DOHH2 (cell line): ENCODE measurements around the gene ZBTB16.

ENCODE experiments used
- H3F3A ChIP-seq: fragments of 200-600 bp; sonication (generic), shearing (Covaris generic); 2 replicates; pipeline ENCODE4 v1.6.0; 2016; ENCODE audit warnings: antibody characterized with exemption, mild to moderate bottlenecking; ENCODE audit not compliant: control insufficient read depth, insufficient read depth
- H3K27ac ChIP-seq: fragments of 200-600 bp; sonication (generic); 2 replicates; pipeline ENCODE4 v1.5.1; 2014; ENCODE audit warnings: low read depth, mild to moderate bottlenecking, low read length, moderate library complexity
- H3K27me3 ChIP-seq: fragments of 200-600 bp; sonication (generic); 2 replicates; pipeline ENCODE4 v1.6.1; 2014; ENCODE audit warnings: mild to moderate bottlenecking, low read length, mixed read lengths; ENCODE audit not compliant: control insufficient read depth
- H3K36me3 ChIP-seq: fragments of 200-600 bp; sonication (generic); 2 replicates; pipeline ENCODE4 v1.6.1; 2014; ENCODE audit warnings: mild to moderate bottlenecking, low read length, moderate library complexity, mixed read lengths; ENCODE audit not compliant: control insufficient read depth
- H3K4me1 ChIP-seq: fragments of 200-600 bp; sonication (generic); 2 replicates; pipeline ENCODE4 v1.6.1; 2014; ENCODE audit warnings: mild to moderate bottlenecking, low read length, mixed read lengths; ENCODE audit not compliant: control insufficient read depth
- H3K4me2 ChIP-seq: fragments of 200-600 bp; sonication (generic); 2 replicates; pipeline ENCODE4 v1.6.0; 2014; ENCODE audit warnings: mild to moderate bottlenecking, low read length, moderate library complexity
- H3K4me3 ChIP-seq: fragments of 200-600 bp; sonication (generic); 2 replicates; pipeline ENCODE4 v1.5.1; 2014; ENCODE audit warnings: mild to moderate bottlenecking, low read length, mixed read lengths
- H3K79me2 ChIP-seq: fragments of 200-600 bp; sonication (generic); 2 replicates; pipeline ENCODE4 v1.6.1; 2014; ENCODE audit warnings: mild to moderate bottlenecking, low read length, mixed read lengths; ENCODE audit not compliant: control insufficient read depth
- H3K9me2 ChIP-seq: fragments of 200-600 bp; sonication (generic); replicated peaks from 2 replicates; pipeline ENCODE4 v1.6.1; 2014; ENCODE audit warnings: mild to moderate bottlenecking, low read length, mixed read lengths; ENCODE audit not compliant: control insufficient read depth
- H3K9me3 ChIP-seq: fragments of 200-600 bp; sonication (generic); 2 replicates; pipeline ENCODE4 v1.6.1; 2014; ENCODE audit warnings: antibody characterized with exemption, low read length, mixed read lengths; ENCODE audit not compliant: control insufficient read depth, insufficient read depth
- H4K20me1 ChIP-seq: fragments of 200-600 bp; sonication (generic); 2 replicates; pipeline ENCODE4 v1.6.0; 2014; ENCODE audit warnings: low read depth, mild to moderate bottlenecking, antibody characterized with exemption, low read length, moderate library complexity; ENCODE audit not compliant: control insufficient read depth, insufficient read depth
- EZH2phosphoT487 ChIP-seq: fragments of 200-600 bp; sonication (generic); IDR thresholded peaks from 2 replicates; pipeline ENCODE4 v1.6.1; 2017; ENCODE audit warnings: borderline replicate concordance, mild to moderate bottlenecking, antibody characterized with exemption, low read length, moderate library complexity, mixed read lengths
- TF ChIP-seq, protein P1 (sequence below): fragments of 200-600 bp; sonication (generic); IDR thresholded peaks from one replicate; pipeline ENCODE4 v1.5.1; 2014; ENCODE audit warnings: antibody characterized with exemption, mild to moderate bottlenecking, low read depth, low read length; ENCODE audit not compliant: poor library complexity, severe bottlenecking

ZBTB16 gene

DNA sequence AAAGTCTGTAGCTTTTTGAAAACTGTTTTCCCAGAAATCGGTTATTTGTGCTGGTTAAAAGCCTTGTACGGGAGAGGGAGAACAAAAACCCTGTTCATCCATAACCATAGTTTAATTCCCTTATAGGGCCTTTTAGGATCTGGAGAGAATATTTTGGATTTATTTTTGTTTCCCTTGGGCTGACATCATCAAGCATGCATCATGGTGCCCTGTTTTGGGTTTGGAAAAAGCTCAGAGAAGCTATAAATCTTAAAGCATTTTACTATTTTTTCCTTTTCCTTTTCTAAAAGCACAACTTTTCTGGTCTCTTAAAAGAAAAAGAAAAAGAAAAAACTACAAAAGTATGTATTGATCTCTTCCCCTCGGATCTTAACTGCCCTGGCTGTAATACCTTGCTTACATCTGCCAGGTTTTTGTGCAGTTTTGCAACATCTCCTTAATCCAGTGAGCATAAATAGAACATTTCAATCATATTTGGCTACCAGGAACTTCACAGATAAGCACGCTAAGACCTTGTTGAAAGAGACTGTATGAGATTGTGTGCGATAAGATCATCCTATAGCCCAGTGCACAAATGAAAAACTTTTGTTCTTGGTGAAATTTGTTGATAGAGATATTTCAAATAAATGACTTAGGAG lies 88.0 kb downstream of the ZBTB16 start:
- Histone ChIP-seq H3K4me2 (no peak overlapping the region), H3K79me2 (no peaks in the 10 kb centered on the region), H3K27ac (no peak overlapping the region), H3F3A (no peaks in the 10 kb centered on the region), H3K9me2 (no peaks in the 10 kb centered on the region), H4K20me1 (no peaks in the 10 kb centered on the region), H3K4me3 (no peak overlapping the region), H3K9me3 (no peaks in the 10 kb centered on the region), H3K36me3 (no peaks in the 10 kb centered on the region), H3K4me1 (peaks cover 40% of the 10 kb centered on the region), H3K27me3 (peaks cover 18% of the 10 kb centered on the region)
- no peak for TF ChIP-seq EZH2phosphoT487
- TF ChIP-seq, protein P1, sequence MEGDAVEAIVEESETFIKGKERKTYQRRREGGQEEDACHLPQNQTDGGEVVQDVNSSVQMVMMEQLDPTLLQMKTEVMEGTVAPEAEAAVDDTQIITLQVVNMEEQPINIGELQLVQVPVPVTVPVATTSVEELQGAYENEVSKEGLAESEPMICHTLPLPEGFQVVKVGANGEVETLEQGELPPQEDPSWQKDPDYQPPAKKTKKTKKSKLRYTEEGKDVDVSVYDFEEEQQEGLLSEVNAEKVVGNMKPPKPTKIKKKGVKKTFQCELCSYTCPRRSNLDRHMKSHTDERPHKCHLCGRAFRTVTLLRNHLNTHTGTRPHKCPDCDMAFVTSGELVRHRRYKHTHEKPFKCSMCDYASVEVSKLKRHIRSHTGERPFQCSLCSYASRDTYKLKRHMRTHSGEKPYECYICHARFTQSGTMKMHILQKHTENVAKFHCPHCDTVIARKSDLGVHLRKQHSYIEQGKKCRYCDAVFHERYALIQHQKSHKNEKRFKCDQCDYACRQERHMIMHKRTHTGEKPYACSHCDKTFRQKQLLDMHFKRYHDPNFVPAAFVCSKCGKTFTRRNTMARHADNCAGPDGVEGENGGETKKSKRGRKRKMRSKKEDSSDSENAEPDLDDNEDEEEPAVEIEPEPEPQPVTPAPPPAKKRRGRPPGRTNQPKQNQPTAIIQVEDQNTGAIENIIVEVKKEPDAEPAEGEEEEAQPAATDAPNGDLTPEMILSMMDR = no peak

DNA sequence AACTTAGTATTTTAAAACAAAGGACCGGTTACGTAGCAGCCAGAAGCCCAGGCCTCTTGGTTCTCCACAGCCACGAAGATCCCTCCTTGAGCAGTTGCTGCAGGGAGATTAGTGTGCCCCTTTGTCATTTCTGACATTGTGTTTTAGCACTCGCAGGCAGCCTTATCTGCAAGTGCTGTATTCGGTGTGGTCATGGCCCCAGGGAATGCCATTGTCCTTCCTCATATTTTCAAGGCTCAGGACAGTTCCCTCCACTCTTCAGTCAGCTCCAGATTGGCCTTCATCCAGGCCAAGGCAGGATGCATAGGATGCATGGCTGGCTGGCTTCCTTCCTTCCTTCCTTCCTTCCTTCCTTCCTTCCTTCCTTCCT lies 88.5 kb downstream of the ZBTB16 start:
- Histone ChIP-seq H3K4me3 (no peak overlapping the region), H3K27ac (no peak overlapping the region), H3K27me3 (peaks cover 22% of the 10 kb centered on the region), H3K36me3 (no peaks in the 10 kb centered on the region), H3F3A (no peaks in the 10 kb centered on the region), H3K4me1 (peaks cover 37% of the 10 kb centered on the region), H4K20me1 (no peaks in the 10 kb centered on the region), H3K9me3 (no peaks in the 10 kb centered on the region), H3K79me2 (no peaks in the 10 kb centered on the region), H3K4me2 (no peak overlapping the region), H3K9me2 (no peaks in the 10 kb centered on the region)
- TF ChIP-seq, protein P1 = no peak
- TF ChIP-seq EZH2phosphoT487 = no peak

DNA sequence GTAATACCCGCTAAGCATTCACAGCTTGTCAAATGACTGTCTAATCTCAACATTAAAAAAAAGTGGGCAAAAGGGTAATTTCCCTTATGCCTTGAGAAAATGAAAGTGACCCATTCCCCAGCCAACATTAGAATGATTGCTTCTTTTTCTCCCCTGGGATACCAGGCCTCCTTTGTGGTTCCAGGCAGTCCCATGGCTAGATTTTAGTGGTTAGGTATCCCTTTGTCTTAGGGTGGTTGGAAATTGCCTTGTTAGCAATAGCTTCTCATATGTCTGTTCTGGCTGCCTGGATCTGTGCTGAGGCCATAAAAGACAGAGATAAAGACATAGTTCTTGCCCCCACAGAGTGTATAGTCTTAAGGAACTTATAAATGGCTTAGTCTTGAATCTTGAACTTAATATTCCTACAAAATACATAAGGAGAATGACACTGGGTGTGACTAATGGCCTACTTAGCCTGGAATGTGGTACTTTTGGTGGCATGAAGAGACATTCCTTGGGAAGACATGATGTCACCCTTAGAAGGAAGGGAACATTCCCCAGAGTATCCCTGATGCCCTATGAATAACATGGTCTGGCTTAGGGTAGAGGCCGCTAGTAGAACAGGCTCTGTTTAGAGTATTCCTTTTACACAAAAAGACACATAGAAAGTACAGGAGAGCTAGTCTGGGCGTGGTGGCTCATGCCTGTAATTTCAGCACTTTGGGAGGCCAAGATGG lies 90.3 kb downstream of the ZBTB16 start:
- H3K4me2 ChIP-seq = no peak overlapping the region
- H3K79me2 ChIP-seq = no peaks in the 10 kb centered on the region
- H3F3A ChIP-seq = no peaks in the 10 kb centered on the region
- no peaks in the 10 kb centered on the region for H3K9me3 ChIP-seq
- H3K4me1 ChIP-seq = peaks cover 19% of the 10 kb centered on the region
- no peaks in the 10 kb centered on the region for H4K20me1 ChIP-seq
- H3K36me3 ChIP-seq = no peaks in the 10 kb centered on the region
- TF ChIP-seq EZH2phosphoT487 = no peak
- TF ChIP-seq, protein P1 = no peak
- peaks cover 24% of the 10 kb centered on the region for H3K27me3 ChIP-seq
- no peak overlapping the region for H3K27ac ChIP-seq
- no peak overlapping the region for H3K4me3 ChIP-seq
- H3K9me2 ChIP-seq = no peaks in the 10 kb centered on the region
